ENCODE measurements around the gene NEGR1. TPM values are rescaled to one million over a fixed set of nuclear protein-coding genes. Genes with fewer than 3 reads are reported as not detected.

NEGR1 gene
- total and polyA plus RNA-seq, 2 experiments from 2014 or later, result 0.57 to 0.94 TPM

- no peak overlapping the region for H3K27ac ChIP-seq (ENCODE audit: low read depth)
- H3F3A ChIP-seq (replicated peaks; ENCODE audit: low read depth), result no peaks in the 10 kb centered on the region
- H3K27me3 ChIP-seq (ENCODE audit: insufficient read depth), result no peaks in the 10 kb centered on the region
- H3K4me3 ChIP-seq, result no peak overlapping the region
- H3K27me3 Mint-ChIP-seq (ENCODE audit: insufficient read depth, low read depth, poor library complexity), result no peaks in the 10 kb centered on the region
- peaks cover 11% of the 10 kb centered on the region; the same call in 2 of the 3 replicates for H3K4me1 Mint-ChIP-seq
- H3K36me3 ChIP-seq (ENCODE audit: insufficient read depth), result no peaks in the 10 kb centered on the region
- DNase-seq (ENCODE audit: low spot score) (no peak), ATAC-seq (no peak)
- no peaks in the 10 kb centered on the region for H3K4me1 ChIP-seq (ENCODE audit: insufficient read depth)
- no peak overlapping the region for H2AFZ ChIP-seq
- no peak for TF ChIP-seq NANOG (IDR thresholded peaks at IDR 0.05; ENCODE audit: borderline replicate concordance)
- H4K20me1 ChIP-seq (replicated peaks; ENCODE audit: insufficient read depth), result no peaks in the 10 kb centered on the region
- H3K4me3 Mint-ChIP-seq, result no peak overlapping the region
- H3K27ac Mint-ChIP-seq, result no peak overlapping the region
- no peaks in the 10 kb centered on the region for H3K79me2 ChIP-seq (replicated peaks; ENCODE audit: insufficient read depth)
- no peak overlapping the region for H3K4me2 ChIP-seq
- H3K36me3 Mint-ChIP-seq (ENCODE audit: low read depth), result no peaks in the 10 kb centered on the region
- no peaks in the 10 kb centered on the region for H3K9me3 Mint-ChIP-seq
- 0 out of 2 replicates have a peak, but pooled peaks cover 3% of the 10 kb centered on the region for H3K9me2 ChIP-seq (ENCODE audit: insufficient read depth)
These were observed 217.9 kb downstream of the NEGR1 start for GRCh38 chr1:72064196-72065075.

- Mint-ChIP-seq H3K27me3 (ENCODE audit: insufficient read depth, low read depth, poor library complexity) (no peaks in the 10 kb centered on the region), H3K4me3 (no peak overlapping the region), H3K27ac (no peak overlapping the region), H3K36me3 (ENCODE audit: low read depth) (no peaks in the 10 kb centered on the region), H3K9me3 (no peaks in the 10 kb centered on the region), H3K4me1 (peaks cover 11% of the 10 kb centered on the region; the same call in 2 of the 3 replicates)
- ATAC-seq (no peak), DNase-seq (ENCODE audit: low spot score) (no peak)
- Histone ChIP-seq H3K9me2 (ENCODE audit: insufficient read depth) (0 out of 2 replicates have a peak, but pooled peaks cover 3% of the 10 kb centered on the region), H3K27me3 (ENCODE audit: insufficient read depth) (no peaks in the 10 kb centered on the region), H4K20me1 (replicated peaks; ENCODE audit: insufficient read depth) (no peaks in the 10 kb centered on the region), H3F3A (replicated peaks; ENCODE audit: low read depth) (no peaks in the 10 kb centered on the region), H3K4me2 (no peak overlapping the region), H2AFZ (no peak overlapping the region), H3K4me1 (ENCODE audit: insufficient read depth) (no peaks in the 10 kb centered on the region), H3K4me3 (no peak overlapping the region), H3K27ac (ENCODE audit: low read depth) (no peak overlapping the region), H3K36me3 (ENCODE audit: insufficient read depth) (no peaks in the 10 kb centered on the region), H3K79me2 (replicated peaks; ENCODE audit: insufficient read depth) (no peaks in the 10 kb centered on the region)
- TF ChIP-seq ETS1 (IDR thresholded peaks at IDR 0.05) (no peak), REST (IDR thresholded peaks at IDR 0.05; ENCODE audit: unreplicated experiment) (no peak), CREB1 (CRISPR knock-in tag; IDR thresholded peaks at IDR 0.05; ENCODE audit: low read depth) (no peak), EZH2phosphoT487 (IDR thresholded peaks at IDR 0.05; ENCODE audit: unreplicated experiment) (no peak), STAT1 (IDR thresholded peaks at IDR 0.05; ENCODE audit: unreplicated experiment) (no peak), CTCF (conservative IDR thresholded peaks at IDR 0.05; ENCODE audit: low read depth in 2 of 2) (no peak), JUNB (IDR thresholded peaks at IDR 0.05; ENCODE audit: unreplicated experiment) (no peak)
These were observed 218.8 kb downstream of the NEGR1 start for GRCh38 chr1:72063364-72064044.

Measured in GM23338 (cell line).